Activated T-helper 9 cell treated with anti-CD3 and anti-CD28 coated beads, Interleukin-2, amount 50 U/mL, for 16 hours (primary cell): ENCODE measurements around the gene PKN2.
"Not testable (repeated sequence)": the region's sequence is repeated elsewhere in the genome, so short reads cannot be mapped to it uniquely, and the experiment has no call there.

ENCODE experiments used
- DNase-seq: peaks from one replicate; pipeline ENCODE4 v3.0.0-alpha.2; 2020; ENCODE audit warnings: low read depth

The PKN2 gene

DNA sequence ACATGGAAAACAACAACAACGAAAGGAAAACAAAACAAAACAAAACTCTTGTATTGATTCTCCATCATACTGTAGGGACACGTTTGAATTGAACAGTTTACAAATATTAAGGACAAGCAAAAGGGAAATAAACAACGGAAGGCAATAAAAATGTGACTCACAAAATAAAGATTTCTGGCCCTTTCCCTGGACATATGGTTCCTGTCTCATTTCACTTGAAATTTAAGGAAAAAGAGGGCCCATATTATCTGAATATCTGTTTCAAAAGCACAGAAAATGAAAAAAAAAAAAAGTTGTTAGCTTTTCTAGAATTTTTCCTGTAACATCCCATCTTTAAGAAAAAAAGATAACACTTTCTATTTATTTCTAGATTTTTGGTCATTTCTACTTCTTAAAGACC, 3.6 kb upstream of the PKN2 start:
- no peak for DNase-seq

DNA sequence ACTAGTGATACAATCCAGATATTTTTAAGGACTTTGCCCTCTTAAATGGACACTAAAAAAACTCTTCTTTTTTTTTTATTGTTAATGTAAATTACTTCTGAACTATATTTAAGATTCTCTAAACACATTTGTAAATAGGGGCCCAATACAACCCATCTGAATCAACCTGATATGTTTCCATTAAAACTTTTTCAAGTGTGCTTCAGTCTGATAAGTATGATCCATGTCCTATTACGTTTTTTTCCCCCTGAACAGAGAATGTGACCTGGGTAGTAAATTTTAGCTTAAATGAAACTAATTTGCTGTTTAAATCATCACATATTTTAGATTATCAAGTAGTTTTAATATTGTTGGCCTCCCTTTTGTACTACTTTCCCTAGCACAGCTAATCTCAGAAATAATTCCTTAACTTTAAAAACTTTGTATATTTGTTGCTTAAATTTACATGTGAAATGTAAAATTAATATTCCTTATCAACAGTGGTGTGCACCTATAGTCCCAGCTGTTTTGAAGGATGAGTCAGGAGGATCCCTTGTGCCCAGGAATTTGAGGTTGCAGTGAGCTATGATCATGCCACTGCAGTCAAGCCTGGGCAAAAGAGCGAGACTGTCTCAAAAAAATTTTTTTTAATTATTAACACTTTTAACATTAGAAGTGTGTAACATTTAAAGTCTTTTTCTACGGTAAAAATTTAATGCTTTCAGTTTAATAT, 3.0 kb upstream of the PKN2 start:
- no peak for DNase-seq

DNA sequence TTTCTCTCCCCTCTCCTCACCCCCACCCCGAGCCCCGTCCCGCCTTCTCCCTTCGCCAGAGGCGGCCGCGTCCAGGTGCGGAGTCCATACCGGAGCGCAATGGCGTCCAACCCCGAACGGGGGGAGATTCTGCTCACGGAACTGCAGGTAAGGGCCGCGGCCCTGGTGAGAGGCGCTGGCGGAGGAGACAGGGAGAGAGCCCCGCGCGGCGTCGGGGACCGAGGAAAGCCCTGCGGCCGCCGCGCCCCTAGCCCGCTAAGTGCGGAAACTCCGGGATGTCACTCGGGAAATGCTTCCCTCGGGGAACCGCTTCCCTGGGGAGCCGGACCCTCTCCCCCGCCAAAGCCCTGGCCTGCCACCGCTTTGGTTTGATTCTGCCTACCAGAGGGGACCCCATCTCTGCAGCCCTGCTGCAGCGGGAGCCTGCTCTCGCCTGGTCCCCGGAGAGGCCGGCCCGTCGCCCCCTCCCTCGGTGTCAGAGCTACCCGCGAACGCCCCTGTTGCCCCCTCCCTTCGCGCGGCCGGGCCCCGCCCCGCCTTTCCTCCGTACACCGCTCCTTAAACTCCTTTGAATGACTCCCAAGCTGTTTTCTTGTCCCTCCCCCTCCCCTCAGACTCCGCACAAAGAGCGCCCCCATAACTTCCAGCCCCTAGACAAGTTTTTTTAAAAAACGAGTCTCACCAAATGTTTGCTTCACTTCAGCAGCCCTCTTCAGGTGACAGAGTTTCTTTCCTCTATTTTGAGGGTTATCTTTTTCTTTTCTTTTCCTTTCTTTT, 597 bp downstream of the PKN2 start:
- DNase-seq: peak; percentile 36

DNA sequence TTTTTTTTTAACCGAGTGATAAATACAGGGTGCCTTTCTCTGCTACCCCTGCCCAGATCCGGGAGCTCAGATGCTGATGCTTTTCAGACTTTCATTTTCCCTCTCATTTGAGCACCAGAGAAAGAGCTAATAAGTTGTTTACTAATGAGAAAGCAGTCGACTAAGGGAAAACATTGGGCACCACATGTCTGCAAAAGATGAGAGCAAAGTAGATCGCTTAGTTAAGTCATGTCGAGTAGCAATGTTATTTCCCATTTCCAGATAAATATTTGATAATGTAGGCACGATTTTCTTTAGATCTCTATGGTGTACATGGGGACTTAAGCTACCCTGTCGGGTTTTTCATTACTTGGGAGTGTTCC, 1.2 kb downstream of the PKN2 start:
- DNase-seq: no peak

DNA sequence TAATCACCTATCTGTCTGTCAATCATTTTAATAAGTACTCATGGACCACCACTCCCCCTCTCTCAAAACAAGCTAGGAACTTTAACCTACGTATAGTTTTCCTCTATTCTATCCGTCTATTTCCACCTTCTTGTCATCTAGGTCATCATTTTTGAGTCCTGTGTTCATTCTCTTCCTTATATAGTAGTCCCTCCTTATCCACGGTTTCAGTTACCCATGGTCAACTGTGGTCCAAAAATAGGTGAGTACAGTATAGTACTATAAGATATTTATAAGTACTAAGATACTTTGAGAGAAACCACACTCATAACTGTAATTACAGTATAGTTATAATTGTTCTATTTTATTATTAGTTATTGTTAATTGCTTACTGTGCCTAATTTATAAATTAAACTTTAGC, 7.5 kb downstream of the PKN2 start:
- DNase-seq: no peak

DNA sequence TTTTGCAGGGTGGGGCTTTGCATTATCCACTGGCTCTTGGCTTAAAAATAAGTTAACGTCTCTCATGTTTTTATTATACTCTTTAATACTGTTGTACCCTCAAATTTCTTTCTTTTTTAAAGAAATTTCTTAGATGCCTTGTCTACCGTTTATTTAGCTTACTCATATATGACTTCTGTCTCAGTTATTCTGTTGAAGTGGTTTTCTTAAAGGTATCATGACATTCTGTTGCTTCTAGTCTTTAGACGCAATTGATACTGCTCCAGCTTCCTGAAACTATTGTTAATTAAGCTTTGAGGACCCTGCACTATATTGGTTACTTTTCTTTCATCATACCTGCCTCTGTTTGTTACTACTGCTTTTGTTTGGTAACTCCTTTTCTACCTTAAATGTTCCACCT, 11.7 kb downstream of the PKN2 start:
- DNase-seq: no peak

DNA sequence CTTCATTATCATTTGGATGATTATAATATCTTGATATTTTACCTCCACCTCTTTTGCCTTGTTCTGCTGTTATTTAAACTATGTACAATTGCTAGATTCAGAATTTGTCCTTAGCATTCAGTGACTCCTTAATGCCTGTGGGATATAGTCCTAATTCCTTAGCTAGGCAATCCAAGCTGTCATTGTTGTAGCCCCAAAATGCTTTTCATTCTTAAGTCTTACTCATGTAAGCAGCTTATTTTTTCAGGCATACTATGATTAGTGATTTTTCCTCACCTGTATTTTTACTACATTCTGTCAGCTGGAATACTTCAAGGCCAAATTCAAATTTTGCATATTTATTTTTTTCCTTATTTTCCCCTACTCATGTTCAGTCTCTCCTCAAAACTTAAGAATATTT, 13.4 kb downstream of the PKN2 start:
- DNase-seq: no peak

DNA sequence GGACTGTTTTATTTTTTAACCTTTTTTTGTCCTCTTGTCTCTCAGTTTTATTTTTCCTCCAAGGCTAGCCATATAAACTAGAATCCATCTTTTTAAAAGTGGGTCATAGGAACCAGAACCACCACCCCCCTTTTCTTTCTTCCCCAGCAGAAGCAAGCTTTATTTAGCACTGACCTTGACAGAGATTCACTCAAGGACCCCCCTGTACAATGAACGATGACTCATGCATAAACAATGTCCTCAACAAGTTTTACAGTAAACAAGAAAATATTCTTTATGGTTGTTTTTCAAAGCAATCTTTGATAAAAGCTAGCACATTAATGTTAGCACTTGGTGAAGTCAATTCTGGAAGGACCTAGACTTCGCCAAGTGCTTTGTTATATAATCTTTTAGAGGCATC, 14.1 kb downstream of the PKN2 start:
- no peak for DNase-seq

DNA sequence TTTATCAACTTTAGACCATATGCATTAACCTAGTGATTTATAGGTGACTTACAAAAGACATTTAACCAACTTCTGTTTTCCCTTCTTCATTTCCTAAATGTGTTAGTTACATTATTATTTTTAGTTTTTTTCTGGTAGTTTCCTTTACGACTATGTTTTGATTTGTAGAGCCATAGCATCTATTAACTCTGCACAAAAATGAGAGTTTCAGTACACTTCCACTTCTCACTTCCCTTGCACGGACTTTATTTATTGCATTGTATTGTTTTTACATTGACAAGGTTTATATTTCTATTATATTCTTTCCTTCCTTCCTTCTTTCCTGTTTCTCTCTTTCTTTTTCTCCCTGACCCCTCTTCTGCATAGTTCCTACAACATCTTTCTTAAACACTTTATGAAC, 14.7 kb downstream of the PKN2 start:
- no peak for DNase-seq

DNA sequence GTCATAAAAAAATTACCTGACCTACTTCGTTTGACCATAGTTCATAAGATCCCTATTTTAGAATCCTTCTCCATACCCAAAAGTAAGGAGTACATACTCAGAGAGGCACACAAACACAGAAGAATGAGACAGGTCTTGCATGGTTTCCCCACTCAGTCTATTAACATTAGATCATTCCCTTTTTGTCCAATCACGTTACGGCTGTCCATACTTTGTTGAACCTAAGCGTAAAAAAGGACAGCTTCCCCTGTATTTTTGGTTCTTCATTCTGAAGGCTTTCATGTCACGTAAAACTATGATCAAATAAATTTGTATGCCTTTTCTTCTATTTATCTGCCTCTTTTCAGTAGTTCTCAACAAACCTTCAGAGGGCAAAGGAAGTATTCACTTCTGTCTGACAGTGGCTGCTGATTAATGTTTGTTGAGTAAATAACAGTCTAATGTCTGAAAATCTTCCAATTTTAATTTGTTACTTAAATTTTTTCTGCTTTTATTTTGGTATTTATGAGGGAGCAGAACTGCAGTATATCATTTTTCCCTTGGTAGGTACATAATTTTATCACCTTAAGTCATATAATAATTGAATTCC, 16.4 kb downstream of the PKN2 start:
- DNase-seq: no peak

DNA sequence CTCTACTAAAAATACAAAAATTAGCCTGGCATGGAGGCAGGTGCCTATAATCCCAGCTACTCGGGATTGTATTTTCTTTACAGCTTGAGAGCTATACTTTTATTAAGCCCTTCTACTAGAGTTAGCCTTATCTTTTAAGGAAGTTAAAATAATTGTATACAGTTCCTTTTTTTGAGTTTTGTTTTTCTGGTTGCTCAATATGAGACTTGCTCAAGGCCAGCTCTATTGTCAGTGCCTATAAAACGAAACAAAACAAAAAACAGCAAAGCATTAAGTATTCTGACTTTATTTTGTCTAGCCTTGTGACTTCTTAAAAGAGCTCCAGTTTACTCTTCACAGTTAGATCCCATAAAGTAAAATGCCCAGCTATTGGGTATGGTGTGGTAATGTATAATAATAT, 17.2 kb downstream of the PKN2 start:
- no peak for DNase-seq

DNA sequence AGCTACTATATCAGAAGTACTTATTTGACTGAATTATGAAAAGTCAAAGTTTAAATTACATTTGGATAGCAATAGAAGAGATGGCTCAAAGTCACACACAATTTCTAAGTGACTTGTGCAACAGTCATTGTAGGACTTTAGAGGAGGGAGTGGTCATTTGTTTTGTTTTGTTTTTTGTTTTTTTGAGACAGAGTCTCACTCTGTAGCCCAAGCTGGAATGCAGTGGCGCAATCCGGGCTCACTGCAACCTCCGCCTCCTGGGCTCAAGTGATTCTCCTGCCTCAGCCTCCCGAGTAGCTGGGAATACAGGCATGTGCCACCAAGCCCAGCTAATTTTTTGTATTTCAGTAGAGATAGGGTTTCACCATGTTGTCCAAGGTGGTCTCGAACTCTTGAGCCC, 17.7 kb downstream of the PKN2 start:
- DNase-seq: not testable (repeated sequence)

DNA sequence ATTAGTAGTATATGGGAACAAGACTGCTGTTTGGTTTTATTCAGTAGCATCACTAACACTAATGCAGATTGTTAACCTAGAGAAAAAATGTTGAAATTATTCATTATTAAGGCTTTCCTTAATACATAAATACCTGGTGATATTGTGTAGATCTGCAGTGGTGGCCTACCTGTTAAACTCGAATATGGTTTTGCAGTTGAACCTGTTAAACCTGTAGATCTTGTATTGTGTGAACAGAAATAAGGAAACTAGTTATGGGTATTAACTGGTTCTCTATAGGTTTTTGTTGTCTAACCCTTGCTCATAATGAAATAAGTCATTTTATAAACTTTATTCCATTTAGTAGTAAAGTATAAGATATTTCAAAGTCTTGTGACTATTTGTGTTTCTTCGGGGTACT, 23.9 kb downstream of the PKN2 start:
- no peak for DNase-seq

DNA sequence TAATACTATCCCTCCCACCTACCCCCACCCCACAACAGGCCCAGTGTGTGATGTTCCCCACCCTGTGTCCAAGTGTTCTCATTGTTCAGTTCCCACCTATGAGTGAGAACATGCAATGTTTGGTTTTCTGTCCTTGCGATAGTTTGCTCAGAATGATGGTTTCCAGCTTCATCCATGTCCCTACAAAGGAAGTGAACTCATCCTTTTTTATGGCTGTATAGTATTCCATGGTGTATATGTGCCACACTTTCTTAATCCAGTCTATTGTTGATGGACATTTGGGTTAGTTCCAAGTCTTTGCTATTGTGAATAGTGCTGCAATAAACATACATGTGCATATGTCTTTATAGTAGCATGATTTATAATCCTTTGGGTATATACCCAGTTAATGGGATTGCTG, 28.8 kb downstream of the PKN2 start:
- DNase-seq: not testable (repeated sequence)

DNA sequence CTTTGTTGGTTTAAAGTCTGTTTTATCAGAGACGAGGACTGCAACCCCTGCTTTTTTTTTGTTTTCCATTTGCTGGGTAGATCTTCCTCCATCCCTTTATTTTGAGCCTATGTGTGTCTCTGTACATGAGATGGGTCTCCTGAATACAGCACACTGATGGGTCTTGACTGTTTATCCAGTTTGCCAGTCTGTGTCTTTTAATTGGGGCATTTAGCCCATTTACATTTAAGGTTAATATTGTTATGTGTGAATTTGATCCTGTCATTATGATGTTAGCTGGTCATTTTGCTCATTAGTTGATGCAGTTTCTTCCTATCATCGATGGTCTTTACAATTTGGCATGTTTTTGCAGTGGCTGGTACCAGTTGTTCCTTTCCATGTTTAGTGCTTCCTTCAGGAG, 32.5 kb downstream of the PKN2 start:
- DNase-seq: not testable (repeated sequence)

DNA sequence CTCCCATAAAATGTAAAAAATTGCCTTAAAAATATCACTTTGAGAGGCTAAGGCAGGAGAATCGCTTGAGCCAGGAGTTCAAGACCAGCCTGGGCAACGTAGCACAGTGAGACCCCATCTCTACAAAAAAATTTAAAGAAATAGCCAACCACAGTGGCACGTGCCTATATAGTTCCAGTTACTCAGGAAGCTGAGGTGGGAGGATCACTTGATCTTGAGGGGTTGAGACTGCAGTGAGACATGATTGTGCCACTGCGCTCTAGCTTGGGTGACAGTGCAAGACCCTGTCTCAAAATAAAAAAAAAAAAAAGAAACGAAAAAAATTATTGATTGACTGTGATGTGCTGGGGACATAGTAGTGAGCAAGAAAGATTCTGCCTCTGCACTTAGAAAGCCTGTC, 38.4 kb downstream of the PKN2 start:
- DNase-seq: no peak

DNA sequence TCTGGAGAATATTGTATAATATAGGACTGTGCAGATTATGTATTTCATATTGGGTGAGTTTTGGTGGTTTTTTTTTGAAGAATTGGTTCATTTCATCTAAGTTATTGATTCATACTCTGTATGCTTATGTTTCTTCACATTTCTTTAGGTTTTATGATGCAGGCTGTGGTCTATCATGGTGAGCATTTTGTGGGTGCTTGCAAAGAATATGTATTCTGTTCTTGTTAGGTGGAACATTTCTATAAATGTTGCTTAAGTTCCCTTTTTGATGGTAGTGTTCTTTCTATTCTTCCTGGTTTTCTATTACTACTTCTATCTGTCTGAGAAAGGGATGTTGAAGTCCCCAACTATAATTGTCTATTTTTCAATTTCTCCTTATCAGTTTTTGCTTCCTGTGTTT, 42.6 kb downstream of the PKN2 start:
- DNase-seq: no peak

DNA sequence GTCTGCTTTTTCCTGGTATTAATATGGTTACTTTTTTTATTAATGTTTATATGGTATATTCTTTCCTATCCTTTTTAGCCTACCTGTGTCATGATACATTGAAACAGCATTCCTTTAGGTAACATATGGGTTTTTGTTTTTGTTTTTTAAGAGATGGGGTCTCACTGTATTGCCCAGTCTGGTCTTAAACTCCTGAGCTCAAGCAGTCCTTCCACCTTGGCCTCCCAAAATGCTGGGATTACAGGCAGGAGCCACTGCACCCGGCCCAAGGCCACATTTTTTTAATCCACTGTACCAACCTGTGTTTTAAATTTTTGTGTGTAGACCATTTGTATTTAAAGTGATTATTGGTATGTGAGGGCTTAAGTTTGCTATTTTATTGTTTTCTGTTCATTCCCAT, 43.1 kb downstream of the PKN2 start:
- no peak for DNase-seq

DNA sequence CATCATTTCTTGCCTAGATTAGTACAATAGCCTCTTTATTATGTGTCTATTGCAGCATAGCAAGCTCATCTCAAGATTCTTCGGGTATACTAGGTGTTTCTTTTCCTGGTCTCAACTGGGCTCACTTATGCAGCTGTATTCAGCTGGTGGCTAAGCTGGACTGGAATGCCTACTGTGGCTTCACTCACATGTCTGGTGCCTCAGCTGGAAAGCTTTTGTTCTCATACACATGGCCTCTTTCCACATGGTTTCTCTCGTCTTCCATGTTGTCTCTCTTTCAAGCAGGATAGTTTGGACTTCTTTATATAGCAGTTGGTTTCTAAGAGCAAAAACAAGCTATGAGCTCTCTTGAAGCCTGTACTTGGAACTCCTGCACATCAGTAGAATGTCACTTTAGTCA, 45.2 kb downstream of the PKN2 start:
- DNase-seq: no peak

DNA sequence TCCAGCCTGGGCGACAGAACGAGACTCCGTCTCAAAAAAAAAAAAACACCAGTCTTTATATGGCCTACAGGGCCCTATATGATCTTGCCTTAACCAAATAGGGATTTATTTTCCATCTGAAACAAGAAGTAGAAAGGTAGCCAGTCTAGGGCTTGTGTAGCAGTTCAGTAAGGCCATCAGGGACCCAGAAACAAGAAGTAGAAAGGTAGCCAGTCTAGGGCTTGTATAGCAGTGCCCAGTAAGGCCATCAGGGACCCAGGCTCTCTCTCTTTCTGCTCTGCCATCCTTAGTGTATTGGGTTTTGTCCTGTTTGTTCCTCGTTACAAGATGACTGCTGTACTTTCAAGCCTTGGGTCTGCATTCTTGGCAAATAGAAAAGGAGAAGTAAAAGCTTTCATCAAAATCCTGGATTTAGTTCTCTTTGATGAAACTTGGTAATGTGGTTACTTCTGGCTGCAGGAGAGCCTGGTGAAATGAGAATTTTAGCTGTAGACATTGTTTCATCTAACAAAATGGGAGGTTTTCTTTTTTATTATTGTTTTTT, 46.1 kb downstream of the PKN2 start:
- DNase-seq: no peak

DNA sequence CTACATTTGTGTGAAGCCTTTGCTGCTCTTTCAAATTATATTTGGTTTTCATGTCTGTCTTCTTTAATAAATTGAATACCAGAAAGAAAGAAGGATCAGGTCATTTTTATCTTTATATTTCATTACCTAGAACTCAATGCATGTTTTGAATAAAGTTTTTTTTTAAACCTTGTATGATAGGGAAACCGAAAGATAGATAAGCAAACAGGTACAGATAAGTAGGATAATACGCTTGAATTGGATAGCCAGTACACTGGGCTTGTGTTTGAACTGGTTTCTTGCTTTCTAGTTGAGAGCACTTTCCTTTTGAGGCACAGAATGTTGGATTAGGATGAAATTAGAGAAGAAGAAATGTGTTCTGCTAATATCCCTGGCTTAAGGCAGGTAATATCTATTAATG, 46.9 kb downstream of the PKN2 start:
- no peak for DNase-seq

DNA sequence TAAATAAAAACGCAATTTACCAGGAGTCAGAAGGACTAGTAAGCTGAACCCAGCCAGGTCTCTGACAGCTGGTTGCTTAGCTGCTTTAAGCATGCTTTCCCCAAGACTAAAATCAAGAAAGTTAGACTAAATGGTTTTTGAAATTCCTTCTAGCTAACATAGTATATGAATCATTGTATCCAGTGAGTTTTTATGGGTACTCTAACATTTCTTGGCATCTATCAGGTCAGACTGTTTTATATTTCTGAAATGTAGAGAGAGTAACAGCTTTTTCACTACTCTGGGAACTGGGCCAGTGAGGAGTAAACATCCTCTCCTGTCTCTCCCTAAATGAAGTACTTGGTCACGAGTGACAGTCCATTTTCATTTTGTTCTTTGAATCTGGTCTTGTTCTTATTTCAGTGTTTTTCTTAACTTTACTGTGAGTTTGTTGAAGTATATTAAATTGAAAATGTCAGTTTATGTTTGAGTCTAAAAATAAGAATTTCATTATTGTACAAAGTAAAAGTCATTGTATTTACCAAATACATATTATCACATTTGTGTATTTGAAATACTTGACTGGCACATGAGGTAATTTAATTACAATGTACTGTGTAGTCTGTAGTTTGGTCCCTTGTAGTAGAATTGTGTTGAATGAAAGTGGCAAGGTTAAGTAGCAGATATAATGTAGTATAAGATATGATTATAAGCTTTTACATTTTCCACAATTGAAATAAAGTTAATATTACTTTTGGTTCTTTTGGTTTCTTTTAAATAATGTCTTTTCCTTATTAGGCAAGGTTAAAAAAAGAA, 47.6 kb downstream of the PKN2 start:
- no peak for DNase-seq

DNA sequence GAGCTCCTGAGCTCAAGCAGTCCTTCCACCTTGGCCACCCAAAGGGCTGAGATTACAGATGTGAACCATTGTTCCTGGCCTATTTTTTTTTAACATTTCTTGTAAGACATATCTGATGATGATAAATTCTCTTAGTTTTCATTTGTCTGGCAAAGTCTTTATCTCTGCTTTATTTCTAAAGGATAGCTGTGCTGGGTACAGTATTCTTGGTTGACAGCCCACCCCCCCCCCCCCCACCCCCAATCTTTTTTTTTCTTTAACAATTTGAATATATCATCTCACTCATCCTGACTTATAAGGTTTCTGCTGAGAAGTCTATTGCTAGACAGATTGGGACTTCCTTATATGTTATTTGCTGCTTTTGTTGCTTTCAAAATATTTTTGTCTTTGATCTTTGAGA, 51.3 kb downstream of the PKN2 start:
- DNase-seq: no peak
